H1 (cell line): Measurements from ENCODE around the gene PCSK1N. TPM values are rescaled to one million over a fixed set of nuclear protein-coding genes. Genes with fewer than 3 reads are reported as not detected.

Source experiments
- CTCF ChIA-PET: fragments of 300-600 bp; sonication (Branson Sonifier 250); formaldehyde crosslinking; loops from one replicate; lab custom pipeline; 2021; ENCODE audit not compliant: partially characterized antibody; lab: Charles Lee
- POLR2A ChIA-PET: fragments of 300-600 bp; sonication (Branson Sonifier 250); formaldehyde crosslinking; loops from one replicate; lab custom pipeline; 2021; ENCODE audit warnings: inconsistent platforms; ENCODE audit not compliant: partially characterized antibody; lab: Charles Lee
- DNase-seq, 2 experiments: peaks; one replicate each; pipeline versions ENCODE4 v3.0.0 to v3.0.0-alpha.2; 2010 to 2022; ENCODE audit warnings: low spot score in 2 of 2, low read depth in 1 of 2, mixed read lengths in 1 of 2
- FAIRE-seq: peaks from 2 replicates; lab custom pipeline; 2011; peaks lifted over from hg19 to GRCh38; lab: Jason Lieb, UNC
- H2AFZ ChIP-seq: 2 replicates; pipeline ENCODE4 v1.8.1; 2012; ENCODE audit warnings: low read length, inconsistent platforms
- H2AK5ac ChIP-seq: 2 replicates; pipeline ENCODE4 v1.6.1; 2013; ENCODE audit warnings: low read depth, low read length
- H2BK120ac ChIP-seq: replicated peaks from 2 replicates; pipeline ENCODE3; 2013; ENCODE audit warnings: low read depth, low read length, inconsistent platforms
- H2BK12ac ChIP-seq: 2 replicates; pipeline ENCODE4 v1.6.1; 2013; ENCODE audit warnings: low read depth, low read length
- H2BK15ac ChIP-seq: 2 replicates; pipeline ENCODE4 v1.6.1; 2013; ENCODE audit warnings: low read length
- H2BK20ac ChIP-seq: 2 replicates; pipeline ENCODE4 v1.6.1; 2013; ENCODE audit warnings: low read length
- H2BK5ac ChIP-seq: 2 replicates; pipeline ENCODE4 v1.6.1; 2013; ENCODE audit warnings: low read depth, low read length
- H3K14ac ChIP-seq: 2 replicates; pipeline ENCODE4 v1.6.1; 2013; ENCODE audit warnings: inconsistent platforms; ENCODE audit not compliant: insufficient read length
- H3K18ac ChIP-seq: 2 replicates; pipeline ENCODE4 v1.6.1; 2013; ENCODE audit warnings: low read length; ENCODE audit errors: extremely low read depth
- H3K23ac ChIP-seq: 2 replicates; pipeline ENCODE4 v1.6.1; 2013; ENCODE audit warnings: inconsistent platforms; ENCODE audit not compliant: insufficient read length
- H3K23me2 ChIP-seq: 2 replicates; pipeline ENCODE4 v1.6.1; 2013; ENCODE audit warnings: low read depth, low read length
- H3K27ac ChIP-seq: 2 replicates; pipeline ENCODE4 v1.6.1; 2011; ENCODE audit warnings: low read depth, low read length, inconsistent platforms
- H3K27me3 ChIP-seq, 4 experiments: replicated peaks in 1 of 4; 1 replicate in 1 of 4; 2 replicates in 3 of 4; pipeline versions ENCODE4 v1.6.1 to v1.8.1; 2011 to 2013; ENCODE audit warnings: low read length in 3 of 4, mild to moderate bottlenecking in 3 of 4, inconsistent platforms in 2 of 4, mixed read lengths in 2 of 4, moderate library complexity in 1 of 4; ENCODE audit not compliant: control insufficient read depth in 3 of 4, insufficient read depth in 3 of 4; ENCODE audit errors: extremely low read depth in 1 of 4
- H3K36me3 ChIP-seq, 4 experiments: 2 replicates each; pipeline versions ENCODE4 v1.6.1 to v1.8.1; 2011 to 2013; ENCODE audit warnings: mild to moderate bottlenecking in 4 of 4, low read length in 3 of 4, moderate library complexity in 2 of 4, control low read depth in 1 of 4, inconsistent platforms in 1 of 4; ENCODE audit not compliant: insufficient read depth in 4 of 4, control insufficient read depth in 2 of 4
- H3K4ac ChIP-seq: replicated peaks from 2 replicates; pipeline ENCODE3; 2013; ENCODE audit warnings: low read length, low read depth, mixed read lengths, inconsistent platforms; ENCODE audit not compliant: insufficient read length
- H3K4me1 ChIP-seq, 4 experiments: replicated peaks in 1 of 4; 1 replicate in 1 of 4; 2 replicates in 3 of 4; pipeline versions ENCODE4 v1.6.1 to v1.8.1; 2011 to 2013; ENCODE audit warnings: low read length in 3 of 4, inconsistent platforms in 2 of 4, mixed read lengths in 1 of 4; ENCODE audit not compliant: insufficient read depth in 4 of 4, control insufficient read depth in 3 of 4
- H3K4me2 ChIP-seq, 2 experiments: 2 replicates each; pipeline versions ENCODE4 v1.6.1 to v1.8.1; 2011 to 2013; ENCODE audit warnings: low read depth in 2 of 2, low read length in 2 of 2, control low read depth in 1 of 2, inconsistent platforms in 1 of 2, mild to moderate bottlenecking in 1 of 2; ENCODE audit not compliant: insufficient read depth in 1 of 2
- H3K4me3 ChIP-seq, 4 experiments: fragments of 200-600, 300-600 bp in 1 of 4; sonication (generic), shearing (Covaris generic), sonication (Bioruptor Twin) in 1 of 4; 2 replicates each; pipeline versions ENCODE4 v1.5.1 to v1.8.1; 2011 to 2016; ENCODE audit warnings: low read length in 4 of 4, low read depth in 3 of 4, control low read depth in 2 of 4, inconsistent platforms in 2 of 4, mild to moderate bottlenecking in 2 of 4, mixed read lengths in 1 of 4, moderate library complexity in 1 of 4; ENCODE audit not compliant: insufficient read depth in 2 of 4; ENCODE audit errors: extremely low read depth in 1 of 4
- H3K56ac ChIP-seq: replicated peaks from 2 replicates; pipeline ENCODE3; 2013; ENCODE audit warnings: low read depth, mild to moderate bottlenecking, mixed read lengths, low read length, inconsistent platforms; ENCODE audit not compliant: insufficient read length
- H3K79me1 ChIP-seq: 2 replicates; pipeline ENCODE4 v1.6.1; 2013; ENCODE audit warnings: low read depth, low read length, control low read depth
- H3K79me2 ChIP-seq, 2 experiments: 2 replicates each; pipeline versions ENCODE4 v1.6.1 to v1.8.1; 2012 to 2013; ENCODE audit warnings: low read length in 2 of 2, mild to moderate bottlenecking in 2 of 2, inconsistent platforms in 1 of 2; ENCODE audit not compliant: insufficient read depth in 2 of 2, control insufficient read depth in 1 of 2
- H3K9ac ChIP-seq, 4 experiments: replicated peaks in 1 of 4; 1 replicate in 1 of 4; 2 replicates in 3 of 4; pipeline versions ENCODE4 v1.6.1 to v1.8.1; 2011 to 2013; ENCODE audit warnings: low read depth in 3 of 4, low read length in 3 of 4, control low read depth in 2 of 4, mild to moderate bottlenecking in 2 of 4, moderate library complexity in 2 of 4, inconsistent platforms in 1 of 4; ENCODE audit errors: extremely low read depth in 1 of 4
- H3K9me3 ChIP-seq, 2 experiments: 2 replicates each; pipeline versions ENCODE4 v1.6.1 to v1.8.1; 2012 to 2013; ENCODE audit warnings: mild to moderate bottlenecking in 2 of 2, moderate library complexity in 2 of 2, control low read depth in 1 of 2, inconsistent platforms in 1 of 2, low read depth in 1 of 2, low read length in 1 of 2, mixed read lengths in 1 of 2; ENCODE audit not compliant: insufficient read depth in 2 of 2
- H4K20me1 ChIP-seq, 2 experiments: replicated peaks in 1 of 2; 2 replicates each; pipeline versions ENCODE3 to v1.8.1; 2011 to 2013; ENCODE audit warnings: inconsistent platforms in 2 of 2, low read length in 2 of 2, mild to moderate bottlenecking in 1 of 2; ENCODE audit not compliant: insufficient read depth in 2 of 2, control insufficient read depth in 1 of 2
- H4K5ac ChIP-seq: 2 replicates; pipeline ENCODE4 v1.6.1; 2013; ENCODE audit warnings: low read length, low read depth, mixed read lengths, inconsistent platforms; ENCODE audit not compliant: insufficient read length
- H4K8ac ChIP-seq: 2 replicates; pipeline ENCODE4 v1.8.0; 2013; ENCODE audit warnings: mild to moderate bottlenecking, moderate library complexity, low read length, inconsistent platforms; ENCODE audit not compliant: insufficient read depth; ENCODE audit errors: extremely low read depth
- H4K91ac ChIP-seq: replicated peaks from 2 replicates; pipeline ENCODE3; 2013; ENCODE audit warnings: low read length, mixed read lengths, inconsistent platforms; ENCODE audit not compliant: insufficient read length
- ASH2L ChIP-seq: fragments of 200-600, 300-600 bp; sonication (generic); IDR thresholded peaks from one replicate; pipeline ENCODE4 v1.7.1; 2017; ENCODE audit warnings: low read length
- CBX5 ChIP-seq: fragments of 300-800, 300-1000 bp; sonication (generic); IDR thresholded peaks from 2 replicates; pipeline ENCODE4 v1.7.1; 2016; ENCODE audit warnings: antibody characterized with exemption, low read length, low read depth
- EP300 ChIP-seq, 2 experiments: IDR thresholded peaks; 1 replicate in 1 of 2; 2 replicates in 1 of 2; pipeline ENCODE4 v1.6.1; 2011 to 2012; ENCODE audit warnings: low read depth in 2 of 2, low read length in 2 of 2, mild to moderate bottlenecking in 2 of 2, borderline replicate concordance in 1 of 2, inconsistent platforms in 1 of 2, moderate library complexity in 1 of 2
- GABPA ChIP-seq: IDR thresholded peaks from 2 replicates; pipeline ENCODE4 v1.6.1; 2011; ENCODE audit warnings: mild to moderate bottlenecking, low read length, moderate library complexity, borderline replicate concordance; ENCODE audit not compliant: insufficient read depth
- RNF2 ChIP-seq: fragments of 200-900, 300-1000 bp; sonication (generic); IDR thresholded peaks from 2 replicates; pipeline ENCODE4 v1.7.1; 2016; ENCODE audit warnings: borderline replicate concordance, low read depth, mild to moderate bottlenecking, antibody characterized with exemption, low read length; ENCODE audit not compliant: poor library complexity, severe bottlenecking; ENCODE audit errors: missing control alignments
- ZNF274 ChIP-seq: IDR thresholded peaks from 2 replicates; pipeline ENCODE4 v1.7.0; 2012; ENCODE audit warnings: low read length, borderline replicate concordance; ENCODE audit errors: extremely low read depth
- WGBS, 2 experiments: shearing (Covaris generic) in 1 of 2; methylation state at CpG; one replicate each; pipeline versions ENCODE4 v1.1.6 to v1.1.7; 2013 to 2015; ENCODE audit warnings: low lambda C conversion rate in 2 of 2, mixed read lengths in 2 of 2, inconsistent platforms in 1 of 2, low coverage in 1 of 2, missing lambda C conversion rate in 1 of 2; ENCODE audit not compliant: insufficient replicate concordance in 2 of 2, insufficient coverage in 1 of 2, insufficient read length in 1 of 2; ENCODE audit errors: extremely low coverage in 1 of 2, missing lambda C conversion rate in 1 of 2; 5-methylcytosine and 5-hydroxymethylcytosine counted together
- polyA plus RNA-seq, 7 experiments: library from polyadenylated mRNA; depleted of rRNA in 3 of 7; stranded (reverse) in 5 of 7; unstranded in 2 of 7; fragments of >200 nt in 5 of 7; fragments of 200-250 nt in 2 of 7; gene quantifications; 1 replicate in 5 of 7; 2 replicates in 1 of 7; 4 replicates in 1 of 7; pipeline versions ENCODE4 v1.2.1 to v1.2.3, GENCODE V29; 2011 to 2013; ENCODE audit warnings: missing spikeins in 2 of 7, mixed read lengths in 2 of 7
- total RNA-seq: library from RNA; stranded (reverse); fragmentation: NEBNext Ultra II Directional; extraction: Animal tissue kit (Norgen Biotek cat#: 25700); gene quantifications from 2 replicates; pipeline ENCODE4 v1.2.1, GENCODE V29; 2021
- TF ChIP-seq, protein P1 (sequence below), 3 experiments: IDR thresholded peaks; 1 replicate in 2 of 3; 2 replicates in 1 of 3; pipeline versions ENCODE4 v1.5.1 to v1.6.1; 2011; ENCODE audit warnings: low read length in 3 of 3, mild to moderate bottlenecking in 3 of 3, inconsistent platforms in 2 of 3, low read depth in 1 of 3, moderate library complexity in 1 of 3; ENCODE audit not compliant: insufficient read depth in 1 of 3; ENCODE audit errors: control extremely low read depth in 1 of 3
- TF ChIP-seq, protein P2 (sequence below): IDR thresholded peaks from 2 replicates; pipeline ENCODE4 v1.6.1; 2012; ENCODE audit warnings: inconsistent platforms

PCSK1N gene
- total and polyA plus RNA-seq, 2 of the 8 experiments (the other 6 are each of a cell fraction or from before 2014, with no cell fraction given): 3.6 to 4.5 TPM

DNA sequence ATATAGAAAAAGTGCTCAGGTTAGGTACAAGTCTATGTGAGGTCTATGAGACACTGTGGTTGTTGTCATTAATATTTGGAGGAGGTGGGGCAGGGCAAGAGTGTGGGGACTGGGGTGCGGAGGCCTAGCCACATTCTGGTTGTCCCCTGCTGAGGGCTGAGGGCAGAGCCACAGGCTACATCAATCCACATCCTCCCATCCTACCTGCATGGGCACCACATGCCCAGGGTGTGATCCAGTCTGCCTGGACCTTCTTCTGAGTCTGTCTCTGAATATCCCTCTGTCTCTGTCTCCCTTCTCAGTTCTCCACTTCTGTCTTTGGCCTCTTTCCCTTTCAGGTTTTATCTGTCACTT, 50.2 kb downstream of the PCSK1N start:
- Histone ChIP-seq H3K79me2 (no peaks in the 10 kb centered on the region), H2BK15ac (no peak overlapping the region), H2BK120ac (no peak overlapping the region), H3K79me1 (no peaks in the 10 kb centered on the region), H3K4ac (no peak overlapping the region), H3K9ac (no peak overlapping the region), H3K4me3 (no peak overlapping the region), H3K27ac (no peak overlapping the region), H2BK12ac (no peak overlapping the region), H4K20me1 (no peaks in the 10 kb centered on the region), H3K23me2 (no peaks in the 10 kb centered on the region), H4K91ac (no peak overlapping the region), H3K4me1 (no peaks in the 10 kb centered on the region), H4K5ac (no peak overlapping the region), H3K18ac (no peak overlapping the region), H3K56ac (no peak overlapping the region), H2AFZ (no peak overlapping the region), H3K36me3 (no peaks in the 10 kb centered on the region), H2BK20ac (no peak overlapping the region), H4K8ac (no peak overlapping the region), H3K9me3 (no peaks in the 10 kb centered on the region), H3K23ac (no peak overlapping the region), H2AK5ac (no peak overlapping the region), H3K4me2 (no peak overlapping the region), H2BK5ac (no peak overlapping the region), H3K27me3 (no peaks in the 10 kb centered on the region), H3K14ac (no peak overlapping the region)
- DNase-seq (no peak), FAIRE-seq (no peak)
- CTCF ChIA-PET: interaction anchor here (0.6 kb wide), 1 partner anchor 1055 kb away, joined by 3 read pairs; no protein-coding TSS in a partner anchor
- POLR2A ChIA-PET: interaction anchor here (0.9 to 1.3 kb wide), 2 partner anchors 9 to 174 kb away, joined by 3 read pairs; no protein-coding TSS in a partner anchor
- TF ChIP-seq RNF2: no peak
- no peak for TF ChIP-seq CBX5
- no peak for TF ChIP-seq EP300 (IDR thresholded peaks at IDR 0.05; ENCODE audit: borderline replicate concordance in 1 of 2, low read depth in 2 of 2, low read length in 2 of 2)
- TF ChIP-seq GABPA: no peak
- TF ChIP-seq, protein P1, sequence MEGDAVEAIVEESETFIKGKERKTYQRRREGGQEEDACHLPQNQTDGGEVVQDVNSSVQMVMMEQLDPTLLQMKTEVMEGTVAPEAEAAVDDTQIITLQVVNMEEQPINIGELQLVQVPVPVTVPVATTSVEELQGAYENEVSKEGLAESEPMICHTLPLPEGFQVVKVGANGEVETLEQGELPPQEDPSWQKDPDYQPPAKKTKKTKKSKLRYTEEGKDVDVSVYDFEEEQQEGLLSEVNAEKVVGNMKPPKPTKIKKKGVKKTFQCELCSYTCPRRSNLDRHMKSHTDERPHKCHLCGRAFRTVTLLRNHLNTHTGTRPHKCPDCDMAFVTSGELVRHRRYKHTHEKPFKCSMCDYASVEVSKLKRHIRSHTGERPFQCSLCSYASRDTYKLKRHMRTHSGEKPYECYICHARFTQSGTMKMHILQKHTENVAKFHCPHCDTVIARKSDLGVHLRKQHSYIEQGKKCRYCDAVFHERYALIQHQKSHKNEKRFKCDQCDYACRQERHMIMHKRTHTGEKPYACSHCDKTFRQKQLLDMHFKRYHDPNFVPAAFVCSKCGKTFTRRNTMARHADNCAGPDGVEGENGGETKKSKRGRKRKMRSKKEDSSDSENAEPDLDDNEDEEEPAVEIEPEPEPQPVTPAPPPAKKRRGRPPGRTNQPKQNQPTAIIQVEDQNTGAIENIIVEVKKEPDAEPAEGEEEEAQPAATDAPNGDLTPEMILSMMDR (IDR thresholded peaks at IDR 0.05; ENCODE audit: control extremely low read depth in 1 of 3, insufficient read depth in 1 of 3, low read depth in 1 of 3, low read length in 3 of 3): no peak
- no peak for TF ChIP-seq ASH2L
- TF ChIP-seq ZNF274: no peak
- TF ChIP-seq, protein P2, sequence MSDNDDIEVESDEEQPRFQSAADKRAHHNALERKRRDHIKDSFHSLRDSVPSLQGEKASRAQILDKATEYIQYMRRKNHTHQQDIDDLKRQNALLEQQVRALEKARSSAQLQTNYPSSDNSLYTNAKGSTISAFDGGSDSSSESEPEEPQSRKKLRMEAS: no peak
- 100% methylated on average over 1 of the region's 1 CpG; no CpG with 5 or more reads in 1 of the 2 experiments for WGBS, 2 experiments
